Measurements from ENCODE around the gene CNTNAP2.
"Not testable (repeated sequence)": the region's sequence is repeated elsewhere in the genome, so short reads cannot be mapped to it uniquely, and the experiment has no call there.

Gene CNTNAP2

GRCh38 chr7:148031811-148032210 is 1915.2 kb downstream of the CNTNAP2 start:
- DNase-seq (ENCODE audit: extremely low read depth in 1 of 2, low read depth in 1 of 2), result no peak

GRCh38 chr7:148035950-148036349 is 1919.3 kb downstream of the CNTNAP2 start:
- DNase-seq (ENCODE audit: extremely low read depth in 1 of 2, low read depth in 1 of 2), result no peak

- DNase-seq (ENCODE audit: extremely low read depth in 1 of 2, low read depth in 1 of 2), result no peak
Observed at GRCh38 chr7:148037044-148037443, 1920.4 kb downstream of the CNTNAP2 start.

- no peak for DNase-seq (ENCODE audit: extremely low read depth in 1 of 2, low read depth in 1 of 2)
Observed at GRCh38 chr7:148041156-148041555, 1924.6 kb downstream of the CNTNAP2 start.

- DNase-seq (ENCODE audit: extremely low read depth in 1 of 2, low read depth in 1 of 2), result no peak
Observed at GRCh38 chr7:148042935-148043631, 1926.5 kb downstream of the CNTNAP2 start.

GRCh38 chr7:148044173-148044572 is 1927.6 kb downstream of the CNTNAP2 start:
- no peak for DNase-seq (ENCODE audit: extremely low read depth in 1 of 2, low read depth in 1 of 2)

- DNase-seq (ENCODE audit: extremely low read depth in 1 of 2, low read depth in 1 of 2), result no peak
Observed at GRCh38 chr7:148045521-148045920, 1928.9 kb downstream of the CNTNAP2 start.

DNA sequence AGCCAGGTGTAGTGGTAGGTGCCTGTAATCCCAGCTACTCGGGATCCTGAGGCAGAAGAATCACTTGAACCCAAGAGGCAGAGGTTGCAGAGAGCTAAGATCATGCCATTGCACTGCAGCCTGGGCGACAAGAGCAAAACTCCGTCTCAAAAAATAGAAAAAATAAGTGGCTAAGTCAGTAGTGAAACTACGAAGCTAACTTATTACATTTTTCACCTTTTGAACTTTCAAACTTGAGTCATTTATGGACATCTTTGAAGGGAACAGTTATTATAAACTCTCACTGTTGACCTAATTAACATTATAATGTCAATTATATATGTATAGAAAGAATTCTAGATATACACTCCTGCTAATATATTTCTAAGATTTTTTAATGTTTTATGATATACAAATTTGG is 1932.5 kb downstream of the CNTNAP2 start:
- DNase-seq (ENCODE audit: extremely low read depth in 1 of 2, low read depth in 1 of 2), result no peak

- no peak for DNase-seq (ENCODE audit: extremely low read depth in 1 of 2, low read depth in 1 of 2)
Observed at GRCh38 chr7:148050492-148051158, 1934.0 kb downstream of the CNTNAP2 start.

DNA sequence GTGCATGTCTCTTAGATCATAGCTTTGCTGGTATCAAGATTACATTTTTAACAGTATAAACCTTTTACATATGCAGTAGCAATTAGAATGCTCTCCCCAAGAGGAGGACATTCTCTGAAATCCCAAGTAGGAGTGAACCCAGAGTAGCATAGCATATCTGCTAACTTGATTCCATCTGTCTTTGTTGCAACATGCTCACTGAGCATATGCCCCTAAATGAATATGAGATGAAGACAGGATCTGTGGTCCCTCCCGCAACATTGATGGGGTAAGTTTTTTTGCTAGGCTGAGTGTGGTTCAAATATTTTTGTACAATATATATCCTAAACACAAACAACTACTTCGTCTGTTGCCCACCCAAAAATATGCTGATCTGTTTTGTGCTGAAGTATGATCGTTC is 1939.8 kb downstream of the CNTNAP2 start:
- DNase-seq (ENCODE audit: extremely low read depth in 1 of 2, low read depth in 1 of 2), result no peak

DNA sequence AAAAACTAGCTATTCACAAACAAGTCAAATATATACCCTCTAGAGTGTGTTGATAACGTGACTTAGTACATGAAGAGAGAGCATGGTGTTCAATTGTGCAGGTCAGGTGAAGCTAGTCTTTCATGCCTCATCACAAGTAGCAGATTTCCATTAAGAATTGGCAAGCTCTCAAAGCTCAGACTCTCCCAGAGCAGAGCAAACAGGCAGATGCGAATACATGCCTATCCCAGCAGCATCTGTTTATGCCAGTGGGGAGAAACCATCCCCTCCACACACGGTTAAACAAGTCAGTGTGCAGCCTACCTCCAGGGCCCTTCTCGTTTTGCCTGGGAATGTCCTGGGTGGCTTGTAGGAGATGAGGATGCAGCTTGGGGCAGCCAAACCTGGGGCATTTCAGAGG is 1941.5 kb downstream of the CNTNAP2 start:
- DNase-seq (ENCODE audit: extremely low read depth in 1 of 2, low read depth in 1 of 2), result no peak

GRCh38 chr7:148058753-148059152 is 1942.2 kb downstream of the CNTNAP2 start:
- no peak for DNase-seq (ENCODE audit: extremely low read depth in 1 of 2, low read depth in 1 of 2)

DNA sequence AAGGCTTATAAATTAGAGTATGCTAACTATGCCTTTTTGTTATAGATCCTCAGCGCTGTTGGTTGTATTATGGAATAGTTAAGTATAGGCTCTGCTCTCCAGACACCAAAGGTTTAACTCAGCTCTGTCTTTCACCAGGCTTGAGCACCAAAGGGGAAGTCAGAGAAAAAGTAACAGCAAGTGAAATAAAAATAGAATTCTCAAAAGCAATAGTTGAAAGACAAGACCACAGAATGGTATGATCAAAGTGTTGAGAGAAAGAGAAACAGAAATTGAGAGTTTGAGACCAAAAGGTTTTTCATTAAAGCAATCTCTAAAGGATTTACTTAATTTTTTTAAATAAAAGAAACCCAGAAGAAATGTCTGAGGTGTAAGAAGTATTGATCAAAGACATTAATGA is 1944.1 kb downstream of the CNTNAP2 start:
- DNase-seq (ENCODE audit: extremely low read depth in 1 of 2, low read depth in 1 of 2), result no peak

GRCh38 chr7:148078111-148078510 is 1961.5 kb downstream of the CNTNAP2 start:
- DNase-seq (ENCODE audit: extremely low read depth in 1 of 2, low read depth in 1 of 2), result not testable (repeated sequence)

DNA sequence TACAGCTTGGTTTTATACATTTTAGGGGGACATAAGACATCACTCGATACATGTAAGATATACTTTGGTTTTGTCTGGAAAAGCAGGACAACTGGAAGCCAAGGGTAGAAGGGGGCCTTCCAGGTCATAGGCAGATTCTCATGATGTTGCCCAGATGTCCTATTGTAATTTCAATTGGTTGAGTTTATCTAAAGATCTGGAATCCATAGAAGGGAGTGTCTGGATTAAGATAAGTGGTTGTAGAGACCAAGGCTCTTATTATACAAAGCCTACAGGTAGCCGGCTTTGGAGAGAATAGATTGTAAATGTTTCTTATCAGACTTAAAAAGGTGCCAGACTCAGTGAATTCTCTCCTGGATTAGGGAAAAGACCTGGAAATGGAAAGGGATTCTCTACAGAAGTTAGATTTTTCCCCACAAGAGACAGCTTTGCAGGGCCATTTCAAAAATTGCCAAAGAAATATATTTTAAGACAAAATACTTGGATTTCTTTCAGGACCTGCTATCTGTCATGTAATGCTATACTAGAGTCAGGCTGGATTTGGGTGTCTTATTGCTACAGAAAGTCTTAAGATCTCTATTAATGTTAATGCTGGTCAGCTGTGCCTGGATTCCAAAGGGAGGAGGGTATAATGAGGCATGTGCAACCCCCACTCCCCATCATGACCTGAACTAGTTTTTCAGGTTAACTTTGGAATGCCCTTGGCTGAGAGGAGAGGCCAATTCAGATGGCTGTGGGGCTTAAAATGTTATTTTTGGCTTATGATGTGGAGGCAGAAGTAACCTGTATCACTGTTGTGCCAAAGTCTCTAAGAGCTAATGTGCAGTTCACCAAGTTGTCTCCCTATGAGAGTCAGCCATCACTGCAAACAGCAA is 1962.8 kb downstream of the CNTNAP2 start:
- DNase-seq (ENCODE audit: extremely low read depth in 1 of 2, low read depth in 1 of 2), result no peak

- DNase-seq (ENCODE audit: extremely low read depth in 1 of 2, low read depth in 1 of 2), result no peak
Observed at GRCh38 chr7:148083448-148083847, 1966.8 kb downstream of the CNTNAP2 start.

DNA sequence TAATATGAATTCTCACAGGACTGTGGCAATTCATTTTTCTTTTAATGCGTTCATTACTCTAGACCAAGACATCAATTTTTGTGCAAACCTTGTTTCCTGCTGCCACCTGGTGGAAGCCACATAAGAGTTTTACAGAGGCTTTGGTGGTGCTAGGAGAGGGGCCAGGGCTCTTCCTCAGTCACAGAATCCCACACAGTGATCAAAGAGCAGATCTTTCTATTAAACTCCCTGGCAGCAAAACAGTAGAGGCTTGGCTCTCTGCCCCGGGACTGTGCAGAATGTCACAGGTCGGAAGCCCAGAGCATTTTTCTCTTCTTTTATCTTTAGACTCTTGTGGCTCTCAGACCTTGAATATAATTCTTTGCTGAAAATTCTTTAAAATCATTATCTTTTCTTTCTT is 1967.5 kb downstream of the CNTNAP2 start:
- DNase-seq (ENCODE audit: extremely low read depth in 1 of 2, low read depth in 1 of 2), result no peak

DNA sequence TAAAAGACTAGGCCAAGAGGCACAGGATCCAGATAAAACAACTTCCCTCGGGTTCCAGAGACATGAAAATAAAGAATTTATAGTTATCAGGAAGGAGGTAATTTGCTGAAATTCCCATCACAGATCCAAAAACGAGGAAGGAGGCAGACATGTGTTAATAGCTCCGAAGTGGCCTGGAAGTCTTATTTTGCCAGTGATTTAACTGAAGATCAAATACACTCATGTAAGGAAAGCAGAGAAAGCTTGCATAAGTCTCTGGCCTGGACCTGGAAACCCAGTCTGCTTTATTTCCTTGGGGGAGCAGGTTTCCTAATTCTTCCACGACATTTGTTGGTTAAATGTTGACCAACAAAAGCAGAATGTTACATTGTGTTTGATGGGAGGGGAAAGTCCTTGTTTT is 1975.3 kb downstream of the CNTNAP2 start:
- DNase-seq (ENCODE audit: extremely low read depth in 1 of 2, low read depth in 1 of 2), result no peak

DNA sequence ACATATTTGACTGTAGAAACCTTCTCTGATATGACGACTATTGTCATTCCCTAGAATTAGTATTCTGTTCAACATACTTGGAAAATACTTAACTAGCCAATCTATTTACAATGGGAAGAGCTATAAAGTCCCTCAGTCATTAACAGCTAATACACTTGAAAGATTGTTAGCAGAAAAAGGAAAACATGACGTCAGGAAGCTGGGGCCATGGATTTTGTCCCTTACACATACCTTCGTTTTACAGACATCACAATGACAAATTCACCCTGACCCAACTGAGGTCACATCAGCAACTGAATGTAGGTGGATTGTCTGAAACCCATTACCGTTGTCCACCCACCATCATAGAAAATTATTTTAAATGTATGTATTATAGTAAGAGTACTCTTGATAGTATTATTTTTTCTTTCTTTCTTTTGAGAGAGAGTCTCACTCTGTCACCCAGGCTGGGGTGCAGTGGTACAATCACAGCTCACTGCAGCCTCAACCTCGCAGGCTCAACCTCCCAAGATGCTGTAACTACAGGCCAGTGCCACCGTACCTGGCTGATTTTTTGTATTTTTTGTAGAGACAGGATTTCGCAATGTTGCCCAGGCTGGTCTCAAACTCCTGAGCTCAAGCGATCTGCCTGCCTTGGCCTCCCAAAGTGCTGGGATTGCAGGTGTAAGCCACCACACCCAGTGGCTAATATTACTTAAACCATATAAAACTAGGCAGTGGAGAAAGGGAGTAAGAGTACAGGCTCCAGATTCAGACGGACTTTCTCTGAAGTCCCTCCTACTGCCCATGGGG is 1977.0 kb downstream of the CNTNAP2 start:
- no peak for DNase-seq (ENCODE audit: extremely low read depth in 1 of 2, low read depth in 1 of 2)

DNA sequence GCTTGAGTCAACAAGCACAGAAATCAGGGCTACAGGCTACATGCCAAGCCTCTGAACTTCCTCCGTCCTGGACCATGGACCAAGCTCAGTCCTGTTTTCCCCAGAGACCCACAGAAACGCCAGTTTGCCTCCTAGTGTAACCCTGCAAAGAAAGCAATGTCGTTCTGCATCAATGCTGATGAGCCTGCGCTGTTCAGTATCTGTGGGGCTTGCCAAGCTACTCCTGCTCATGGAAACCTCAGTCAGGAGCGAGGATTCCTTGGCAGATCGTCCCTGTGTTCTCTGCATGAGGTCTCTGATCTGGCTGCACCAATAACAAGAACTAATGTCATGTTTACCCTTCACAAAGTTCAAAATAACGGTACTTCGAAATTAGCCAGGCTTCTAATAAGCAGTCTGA is 1978.5 kb downstream of the CNTNAP2 start:
- DNase-seq (ENCODE audit: extremely low read depth in 1 of 2, low read depth in 1 of 2), result no peak

- no peak for DNase-seq (ENCODE audit: extremely low read depth in 1 of 2, low read depth in 1 of 2)
Observed at GRCh38 chr7:148104136-148104716, 1987.6 kb downstream of the CNTNAP2 start.
